ENCODE data around the gene FGD4. TPM values are rescaled to one million over a fixed set of nuclear protein-coding genes. Genes with fewer than 3 reads are reported as not detected.

The FGD4 gene
- total RNA-seq, 4 donors from 2014 or later, result 32.5 to 51.4 (median 38.8) TPM

DNA sequence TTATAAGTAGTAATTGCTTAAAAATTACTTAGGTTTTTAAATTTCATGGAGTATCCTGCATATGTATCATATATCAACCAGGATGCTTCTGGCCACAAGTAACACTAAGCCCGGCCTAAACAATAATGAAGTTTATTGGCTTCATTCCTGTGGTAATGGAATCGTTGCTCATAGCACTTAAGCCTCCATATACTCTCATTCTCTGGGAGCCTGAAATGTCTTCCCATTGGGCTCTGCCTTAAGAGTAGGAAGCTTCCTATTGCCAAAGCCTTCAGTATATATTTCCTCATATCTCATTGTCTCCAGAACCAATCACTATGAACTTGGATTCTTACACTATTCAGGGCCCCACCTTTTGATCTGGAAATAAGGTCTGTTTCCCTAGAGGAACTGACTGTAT lies 195.9 kb downstream of the FGD4 start:
- 77 to 86% methylated on average over 2 of the region's 2 CpGs for WGBS, 2 donors
- Histone ChIP-seq H3K27ac (no peak overlapping the region), H3K4me1 (no peaks in the 10 kb centered on the region), H3K36me3 (no peaks in the 10 kb centered on the region), H3K27me3 (no peaks in the 10 kb centered on the region), H3K9me3 (no peaks in the 10 kb centered on the region), H3K4me3 (replicated peaks in 1 of 3) (no peak overlapping the region)
- intact Hi-C loops (cut with DNase I), result no loop called here
- no peak for DNase-seq
- TF ChIP-seq, protein P1, sequence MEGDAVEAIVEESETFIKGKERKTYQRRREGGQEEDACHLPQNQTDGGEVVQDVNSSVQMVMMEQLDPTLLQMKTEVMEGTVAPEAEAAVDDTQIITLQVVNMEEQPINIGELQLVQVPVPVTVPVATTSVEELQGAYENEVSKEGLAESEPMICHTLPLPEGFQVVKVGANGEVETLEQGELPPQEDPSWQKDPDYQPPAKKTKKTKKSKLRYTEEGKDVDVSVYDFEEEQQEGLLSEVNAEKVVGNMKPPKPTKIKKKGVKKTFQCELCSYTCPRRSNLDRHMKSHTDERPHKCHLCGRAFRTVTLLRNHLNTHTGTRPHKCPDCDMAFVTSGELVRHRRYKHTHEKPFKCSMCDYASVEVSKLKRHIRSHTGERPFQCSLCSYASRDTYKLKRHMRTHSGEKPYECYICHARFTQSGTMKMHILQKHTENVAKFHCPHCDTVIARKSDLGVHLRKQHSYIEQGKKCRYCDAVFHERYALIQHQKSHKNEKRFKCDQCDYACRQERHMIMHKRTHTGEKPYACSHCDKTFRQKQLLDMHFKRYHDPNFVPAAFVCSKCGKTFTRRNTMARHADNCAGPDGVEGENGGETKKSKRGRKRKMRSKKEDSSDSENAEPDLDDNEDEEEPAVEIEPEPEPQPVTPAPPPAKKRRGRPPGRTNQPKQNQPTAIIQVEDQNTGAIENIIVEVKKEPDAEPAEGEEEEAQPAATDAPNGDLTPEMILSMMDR (IDR thresholded peaks at IDR 0.05), result no peak
- TF ChIP-seq POLR2A (IDR thresholded peaks at IDR 0.05), result no peak

DNA sequence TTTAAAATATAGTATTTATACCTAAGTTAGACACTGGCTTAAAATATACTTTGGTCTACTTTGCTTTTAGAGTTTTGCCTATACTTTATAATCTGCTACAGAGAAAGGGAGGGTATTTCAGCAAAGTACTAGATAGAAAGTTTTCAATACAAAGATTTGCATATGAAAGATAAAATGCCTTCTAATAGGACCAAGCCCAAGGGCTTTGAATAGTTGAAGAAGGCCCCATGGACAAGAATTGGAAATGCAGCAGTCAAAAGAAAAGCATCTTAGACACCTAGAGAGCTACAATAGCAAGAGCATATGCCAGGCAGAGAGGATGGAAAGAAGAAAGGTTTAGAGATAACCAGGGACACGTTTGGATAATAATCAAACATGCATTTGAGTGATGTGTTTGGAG lies 196.7 kb downstream of the FGD4 start:
- WGBS, 2 donors, result 61 to 71% methylated on average over 1 of the region's 1 CpG
- no peak overlapping the region for H3K4me3 ChIP-seq (replicated peaks in 1 of 3)
- intact Hi-C loops (cut with DNase I), result no loop called here
- H3K27ac ChIP-seq, result no peak overlapping the region
- DNase-seq, result no peak
- no peaks in the 10 kb centered on the region for H3K9me3 ChIP-seq
- peaks cover 0 to 1% of the 10 kb centered on the region in 2 donors for H3K36me3 ChIP-seq
- no peaks in the 10 kb centered on the region for H3K4me1 ChIP-seq
- no peaks in the 10 kb centered on the region for H3K27me3 ChIP-seq
- TF ChIP-seq, protein P1 (IDR thresholded peaks at IDR 0.05), result no peak

DNA sequence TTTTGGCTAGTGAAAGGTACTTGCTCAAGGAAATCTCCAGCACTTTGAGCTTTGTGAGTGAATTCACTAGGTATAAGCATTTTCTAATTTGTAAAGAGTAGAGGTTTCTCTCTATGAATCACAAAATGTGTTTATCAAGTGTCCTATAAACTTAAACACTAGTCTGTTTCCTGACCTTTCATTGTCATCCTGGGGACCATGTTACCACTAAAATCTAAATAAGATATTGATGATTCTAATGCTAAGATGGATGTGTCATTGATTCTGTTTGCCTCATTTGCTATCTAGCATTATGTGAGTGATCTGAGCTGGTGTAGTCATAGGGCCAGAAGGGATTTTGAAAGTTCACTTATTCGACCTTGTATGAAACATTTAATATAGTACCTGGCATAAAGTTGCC lies 199.3 kb downstream of the FGD4 start:
- Histone ChIP-seq H3K9me3 (no peaks in the 10 kb centered on the region), H3K4me3 (replicated peaks in 1 of 3) (no peak overlapping the region), H3K36me3 (peaks cover 11 to 12% of the 10 kb centered on the region in 2 donors), H3K27ac (no peak overlapping the region), H3K4me1 (no peaks in the 10 kb centered on the region), H3K27me3 (no peaks in the 10 kb centered on the region)
- whole genome bisulfite sequencing, 2 donors, result 90 to 97% methylated on average over 1 of the region's 1 CpG
- no peak for TF ChIP-seq POLR2A (IDR thresholded peaks at IDR 0.05)
- TF ChIP-seq, protein P1 (IDR thresholded peaks at IDR 0.05), result no peak
- intact Hi-C loops (cut with DNase I), result no loop called here
- DNase-seq, result no peak

DNA sequence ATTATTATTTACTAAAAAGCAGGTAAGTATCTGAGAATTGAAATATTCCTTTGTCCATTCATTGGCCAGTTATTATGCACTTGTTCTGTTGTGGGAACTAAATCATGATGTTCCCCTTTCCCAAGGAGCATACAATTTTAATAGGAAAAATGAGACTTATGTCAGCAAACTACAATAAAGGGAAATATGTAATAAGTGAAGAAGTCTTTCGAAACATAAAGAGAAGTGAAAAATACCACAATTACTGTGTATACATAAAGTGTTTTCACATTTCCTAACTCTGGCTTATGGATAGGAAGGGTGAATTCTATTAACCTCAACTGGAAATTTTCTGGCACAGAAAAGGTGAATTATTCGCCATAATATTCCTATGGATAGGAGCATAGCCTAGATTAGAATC lies 201.3 kb downstream of the FGD4 start:
- intact Hi-C loops (cut with DNase I), result no loop called here
- H3K36me3 ChIP-seq, result peaks cover 11 to 12% of the 10 kb centered on the region in 2 donors
- TF ChIP-seq POLR2A (IDR thresholded peaks at IDR 0.05), result no peak
- TF ChIP-seq, protein P1 (IDR thresholded peaks at IDR 0.05), result no peak
- no peak overlapping the region for H3K4me3 ChIP-seq (replicated peaks in 1 of 3)
- DNase-seq, result no peak
- H3K27me3 ChIP-seq, result no peaks in the 10 kb centered on the region
- 92 to 95% methylated on average over 2 of the region's 2 CpGs for WGBS, 2 donors
- no peak overlapping the region for H3K27ac ChIP-seq
- no peaks in the 10 kb centered on the region for H3K9me3 ChIP-seq
- peaks cover 6 to 10% of the 10 kb centered on the region in 2 donors for H3K4me1 ChIP-seq

DNA sequence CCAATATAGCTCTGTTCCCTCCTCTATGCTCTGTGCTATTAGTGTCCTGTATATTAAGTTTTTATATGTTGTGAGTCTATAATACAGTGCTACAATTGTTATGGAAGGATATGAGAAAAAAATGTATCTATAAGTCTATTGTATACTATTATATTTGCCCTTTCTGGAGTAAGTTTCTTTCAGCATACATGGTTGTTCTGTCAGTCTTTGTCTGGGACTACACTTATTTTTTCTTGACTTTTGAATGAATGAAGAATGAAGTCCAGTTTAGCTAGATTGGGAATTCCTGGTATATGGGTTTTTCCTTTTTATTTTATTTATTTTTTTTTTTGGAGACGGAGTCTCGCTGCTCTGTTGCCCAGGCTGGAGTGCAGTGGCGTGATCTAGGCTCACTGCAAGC lies 203.7 kb downstream of the FGD4 start:
- Histone ChIP-seq H3K36me3 (peaks cover 11 to 12% of the 10 kb centered on the region in 2 donors), H3K4me3 (replicated peaks in 1 of 3) (no peak overlapping the region), H3K4me1 (peaks cover 10 to 12% of the 10 kb centered on the region in 2 donors), H3K27ac (no peak overlapping the region), H3K27me3 (no peaks in the 10 kb centered on the region), H3K9me3 (no peaks in the 10 kb centered on the region)
- WGBS, 2 donors, result 95 to 96% methylated on average over 3 of the region's 3 CpGs
- intact Hi-C loops (cut with DNase I), result no loop called here
- DNase-seq, result no peak
- TF ChIP-seq, protein P1 (IDR thresholded peaks at IDR 0.05), result no peak
- no peak for TF ChIP-seq POLR2A (IDR thresholded peaks at IDR 0.05)
